Hematopoietic multipotent progenitor cell treated with erythropoietin and hydrocortisone succinate and interleukin-3 and kit ligand, for 4 days (in vitro differentiated cells): Measurements from ENCODE around the gene GFER.
"Not testable (repeated sequence)": the region's sequence is repeated elsewhere in the genome, so short reads cannot be mapped to it uniquely, and the experiment has no call there.

Source experiments
- DNase-seq: peaks from one replicate; pipeline ENCODE4 v3.0.0-alpha.2; 2015

The GFER gene

DNA sequence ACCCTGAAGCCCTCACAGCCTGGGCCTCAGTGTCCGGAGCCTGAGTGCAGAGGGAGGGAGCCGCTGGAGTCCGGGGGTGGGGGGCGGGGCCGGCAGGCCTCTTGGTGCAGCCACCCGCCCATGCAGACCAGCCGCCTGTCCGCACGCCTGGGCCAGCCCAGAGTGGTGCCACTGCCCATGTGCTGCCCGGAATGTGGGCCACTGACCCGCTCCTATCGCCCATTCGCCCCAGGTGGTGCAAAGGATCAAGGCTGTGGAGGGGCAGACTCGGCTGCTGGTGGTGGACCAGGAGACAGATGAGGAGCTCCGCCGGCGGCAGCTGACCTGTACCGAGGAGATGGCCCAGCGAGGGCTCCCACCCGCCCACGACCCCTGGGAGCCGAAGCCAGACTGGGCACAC lies 45.4 kb downstream of the GFER start:
- DNase-seq, result no peak

GRCh38 chr16:2030036-2030435 lies 46.0 kb downstream of the GFER start:
- no peak for DNase-seq

GRCh38 chr16:2031081-2031577 lies 47.1 kb downstream of the GFER start:
- DNase-seq, result no peak

GRCh38 chr16:2032285-2033056 lies 48.5 kb downstream of the GFER start:
- DNase-seq, result no peak

- peak; percentile 52 for DNase-seq
Measured at GRCh38 chr16:2033057-2033908, 49.3 kb downstream of the GFER start.

DNA sequence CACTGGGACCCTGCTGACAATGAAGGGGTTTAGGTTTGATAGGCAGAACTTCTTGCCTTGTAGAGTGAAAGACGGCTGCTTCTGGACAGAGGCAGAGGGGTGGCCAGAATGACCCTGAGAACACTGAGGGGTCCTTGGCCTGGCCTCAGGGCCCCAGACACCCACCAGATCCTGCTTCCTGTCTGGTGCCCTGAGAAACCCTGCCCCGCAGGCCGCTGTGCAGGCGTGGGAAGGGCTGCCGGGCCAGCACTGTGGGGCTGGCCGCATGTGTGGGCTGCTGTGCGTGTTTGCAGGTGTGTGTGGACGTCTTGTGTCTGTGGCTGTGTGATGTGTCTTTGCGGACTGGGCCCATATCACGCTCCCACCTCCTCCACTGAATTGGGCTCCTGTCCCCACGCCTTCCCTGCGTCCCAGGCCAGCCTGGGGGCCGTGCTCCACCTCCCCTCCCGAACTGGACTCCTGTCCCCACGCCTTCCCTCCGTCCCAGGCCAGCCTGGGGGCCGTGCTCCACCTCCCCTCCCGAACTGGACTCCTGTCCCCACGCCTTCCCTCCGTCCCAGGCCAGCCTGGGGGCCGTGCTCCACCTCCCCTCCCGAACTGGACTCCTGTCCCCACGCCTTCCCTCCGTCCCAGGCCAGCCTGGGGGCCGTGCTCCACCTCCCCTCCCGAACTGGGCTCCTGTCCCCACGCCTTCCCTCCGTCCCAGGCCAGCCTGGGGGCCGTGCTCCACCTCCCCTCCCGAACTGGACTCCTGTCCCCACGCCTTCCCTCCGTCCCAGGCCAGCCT lies 50.1 kb downstream of the GFER start:
- DNase-seq, result not testable (repeated sequence)

DNA sequence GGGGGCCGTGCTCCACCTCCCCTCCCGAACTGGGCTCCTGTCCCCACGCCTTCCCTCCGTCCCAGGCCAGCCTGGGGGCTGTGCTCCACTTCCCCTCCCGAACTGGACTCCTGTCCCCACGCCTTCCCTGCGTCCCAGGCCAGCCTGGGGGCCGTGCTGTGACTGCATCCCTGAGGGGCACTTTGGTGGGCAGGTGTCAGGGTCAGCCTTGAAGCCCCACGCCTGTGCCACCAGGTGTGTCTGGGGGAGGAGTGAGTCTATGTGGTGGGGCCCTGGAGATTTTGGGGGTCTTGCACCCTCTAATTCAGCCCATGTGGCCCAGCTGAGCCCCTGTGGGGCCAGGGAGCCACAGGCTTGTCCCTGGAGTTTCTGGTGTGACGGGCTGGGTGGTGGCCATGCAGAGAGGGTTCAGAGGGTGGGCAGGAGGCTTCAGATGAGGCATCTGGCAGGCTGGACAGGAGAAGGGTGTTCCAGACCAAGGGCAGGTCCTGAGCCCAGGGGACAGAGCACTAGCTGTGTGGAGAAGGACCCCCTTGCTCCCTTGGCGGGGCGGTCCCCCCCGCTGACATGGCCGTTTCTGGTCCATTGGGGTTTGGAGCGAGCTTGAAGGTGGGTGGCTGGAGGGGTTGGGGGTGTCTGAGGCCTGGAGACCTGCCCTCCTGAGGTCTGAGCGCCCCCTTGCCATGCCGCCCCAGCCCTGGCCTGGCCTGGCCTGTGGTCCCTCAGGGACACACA lies 50.9 kb downstream of the GFER start:
- DNase-seq, result no peak

DNA sequence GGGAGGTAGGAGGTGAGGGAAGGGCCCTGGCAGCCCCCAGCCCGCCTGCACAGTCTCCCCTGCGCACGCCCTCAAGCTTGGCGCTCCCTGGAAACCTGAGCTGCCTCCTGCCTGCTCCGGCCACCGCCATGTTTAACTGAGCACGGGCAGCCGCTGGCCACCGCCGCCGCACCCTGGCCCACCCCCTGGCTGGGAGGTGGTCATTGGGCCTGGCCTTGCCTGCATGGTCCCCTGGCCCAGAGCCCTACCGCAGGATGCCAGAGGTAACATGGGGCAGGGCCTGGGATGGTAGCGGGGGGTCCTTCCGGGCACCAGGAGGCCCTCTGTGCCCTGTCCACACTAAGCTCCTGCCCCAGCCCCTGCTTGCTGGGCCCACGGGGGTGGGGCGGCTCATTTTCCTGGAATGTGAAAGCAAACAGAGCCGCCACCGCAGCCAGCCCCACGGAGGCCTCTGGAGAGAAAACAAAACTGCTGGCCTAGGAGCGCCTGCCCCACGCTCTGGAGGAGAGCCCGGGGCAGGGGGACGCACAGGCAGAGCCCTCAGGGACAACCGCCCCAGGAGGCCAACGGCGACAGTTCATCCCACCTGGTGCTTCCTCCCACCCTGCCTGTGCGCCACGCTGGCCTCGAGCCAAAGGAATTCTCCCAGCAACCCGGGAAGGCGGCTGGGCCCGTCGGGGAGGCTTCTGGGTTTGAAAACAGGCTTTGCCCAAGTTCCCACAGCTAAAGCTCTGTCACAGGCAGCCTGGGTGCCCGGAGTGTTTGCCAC lies 51.6 kb downstream of the GFER start:
- no peak for DNase-seq

GRCh38 chr16:2036200-2036966 lies 52.4 kb downstream of the GFER start:
- no peak for DNase-seq

- no peak for DNase-seq
Measured at GRCh38 chr16:2037115-2037514, 53.1 kb downstream of the GFER start.
